Neural progenitor cell (in vitro differentiated cells): Measurements from ENCODE around the gene HOXC5.

Experiments used
- CTCF ChIP-seq: fragments of 200-600 bp; sonication (generic); IDR thresholded peaks from 2 replicates; pipeline ENCODE4 v1.5.1; 2017; ENCODE audit warnings: antibody characterized with exemption, mild to moderate bottlenecking
- EZH2 ChIP-seq: fragments of 200-600 bp; sonication (generic); IDR thresholded peaks from 2 replicates; pipeline ENCODE4 v1.6.1; 2017; ENCODE audit warnings: antibody characterized with exemption, mild to moderate bottlenecking, moderate library complexity

- TF ChIP-seq CTCF (no peak), EZH2 (peak; percentile 93)
Observed at GRCh38 chr12:54017027-54017788, 15.6 kb upstream of the HOXC5 start.
